Suprapubic skin (tissue), 4 donors: ENCODE data around the gene RC3H1. TPM values are rescaled to one million over a fixed set of nuclear protein-coding genes. Genes with fewer than 3 reads are reported as not detected.

ENCODE experiments used
- DNase-seq, 2 donors: peaks; one replicate each; pipeline ENCODE4 v3.0.0-alpha.2; 2019; ENCODE audit warnings: low spot score in 2 of 2
- H3K27ac ChIP-seq: fragments of 200-600 bp; sonication (generic); one replicate; pipeline ENCODE4 v1.5.1; 2019
- H3K27me3 ChIP-seq: fragments of 200-600 bp; sonication (generic); one replicate; pipeline ENCODE4 v1.5.1; 2019
- H3K36me3 ChIP-seq: fragments of 200-600 bp; sonication (generic); one replicate; pipeline ENCODE4 v1.5.1; 2019
- H3K4me1 ChIP-seq: fragments of 200-600 bp; sonication (generic); one replicate; pipeline ENCODE4 v1.5.1; 2019
- H3K4me3 ChIP-seq: fragments of 200-600 bp; sonication (generic); one replicate; pipeline ENCODE4 v1.5.1; 2019; ENCODE audit warnings: mild to moderate bottlenecking
- H3K9me3 ChIP-seq: fragments of 200-600 bp; sonication (generic); one replicate; pipeline ENCODE4 v1.5.1; 2019
- CTCF ChIP-seq, 2 donors: fragments of 200-600 bp in 1 of 2; fragments of 450-650 bp in 1 of 2; sonication (generic) in 1 of 2; IDR thresholded peaks; one replicate each; pipeline ENCODE4 v1.5.1; 2016 to 2019; ENCODE audit warnings: antibody characterized with exemption in 2 of 2, mild to moderate bottlenecking in 1 of 2, moderate library complexity in 1 of 2
- EP300 ChIP-seq: sonication (generic); formaldehyde crosslinking; IDR thresholded peaks from one replicate; pipeline ENCODE4 v1.6.1; 2017; ENCODE audit warnings: antibody characterized with exemption
- POLR2A ChIP-seq, 2 donors: fragments of 450-650 bp; IDR thresholded peaks; one replicate each; pipeline ENCODE4 v1.6.1; 2017; ENCODE audit warnings: antibody characterized with exemption in 2 of 2, mild to moderate bottlenecking in 2 of 2, moderate library complexity in 2 of 2
- POLR2AphosphoS5 ChIP-seq, 3 donors: sonication (generic); formaldehyde crosslinking; IDR thresholded peaks; one replicate each; pipeline ENCODE4 v1.6.1; 2017; ENCODE audit warnings: antibody characterized with exemption in 3 of 3
- WGBS: methylation state at CpG from one replicate; pipeline ENCODE4 v1.1.5; 2018; 5-methylcytosine and 5-hydroxymethylcytosine counted together
- total RNA-seq, 4 donors: library from RNA; depleted of rRNA; stranded (reverse); fragments of >200 nt; gene quantifications; one replicate each; pipeline ENCODE4 v1.1.0, GENCODE V29; 2016

Gene RC3H1
- total RNA-seq, 4 donors from 2014 or later = 33.6 to 70.9 (median 52.3) TPM

DNA sequence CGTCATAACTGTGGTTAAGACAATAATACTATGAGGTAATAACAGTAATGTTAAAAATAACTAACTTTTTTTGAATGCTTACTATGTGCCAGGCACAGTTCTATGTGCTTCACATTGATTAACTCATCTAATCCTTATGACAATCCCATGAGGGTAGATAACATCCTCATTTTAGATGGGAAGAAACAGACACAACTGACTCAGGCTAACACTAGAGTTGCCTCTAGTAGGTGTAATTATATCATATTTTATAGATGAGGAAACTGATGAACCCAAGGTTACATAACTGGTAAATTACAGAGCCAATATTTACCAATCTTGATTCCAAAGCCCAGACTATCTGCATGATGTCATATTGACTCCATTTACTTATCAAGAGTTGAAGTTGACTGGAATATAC, 128.5 kb downstream of the RC3H1 start:
- TF ChIP-seq POLR2A (IDR thresholded peaks at IDR 0.05) = no peak
- no peak for TF ChIP-seq CTCF (IDR thresholded peaks at IDR 0.05)
- TF ChIP-seq POLR2AphosphoS5 (IDR thresholded peaks at IDR 0.05) = no peak
- no peak for TF ChIP-seq EP300
- Histone ChIP-seq H3K9me3 (no peaks in the 10 kb centered on the region), H3K4me1 (no peaks in the 10 kb centered on the region), H3K27ac (no peak overlapping the region), H3K27me3 (no peaks in the 10 kb centered on the region), H3K4me3 (no peak overlapping the region), H3K36me3 (peaks cover 10% of the 10 kb centered on the region)
- no peak for DNase-seq
- 88% methylated on average over 1 of the region's 1 CpG for WGBS

- no peaks in the 10 kb centered on the region for H3K27me3 ChIP-seq
- no peaks in the 10 kb centered on the region for H3K4me1 ChIP-seq
- DNase-seq = no peak
- no peak overlapping the region for H3K4me3 ChIP-seq
- peaks cover 21% of the 10 kb centered on the region for H3K36me3 ChIP-seq
- WGBS = 96% methylated on average over 2 of the region's 2 CpGs
- H3K27ac ChIP-seq = no peak overlapping the region
- TF ChIP-seq POLR2AphosphoS5 (IDR thresholded peaks at IDR 0.05) (no peak), EP300 (no peak), CTCF (IDR thresholded peaks at IDR 0.05) (no peak), POLR2A (IDR thresholded peaks at IDR 0.05) (no peak)
- no peaks in the 10 kb centered on the region for H3K9me3 ChIP-seq
Measured at GRCh38 chr1:173889885-173890284, 132.3 kb downstream of the RC3H1 start.

DNA sequence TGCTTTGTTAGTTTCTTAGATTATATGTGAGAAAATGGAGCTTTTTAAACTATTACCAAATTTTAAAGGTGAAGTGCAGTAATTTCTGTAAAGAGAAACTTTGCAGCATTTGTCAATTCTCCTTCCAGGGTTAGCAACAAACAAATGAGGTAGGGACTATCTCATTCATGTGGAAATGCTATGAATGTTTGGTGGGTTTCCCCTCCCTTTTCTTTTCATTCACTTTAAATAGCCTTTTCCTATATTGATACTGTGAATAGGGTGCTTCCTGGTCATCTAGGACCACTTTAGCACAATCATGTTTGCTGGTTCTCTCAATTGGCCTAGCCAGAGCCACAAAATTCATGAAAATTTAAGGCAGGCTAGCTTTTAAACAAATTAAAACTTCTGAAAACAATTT, 133.4 kb downstream of the RC3H1 start:
- Histone ChIP-seq H3K4me1 (no peaks in the 10 kb centered on the region), H3K27ac (no peak overlapping the region), H3K4me3 (no peak overlapping the region), H3K9me3 (no peaks in the 10 kb centered on the region), H3K36me3 (peaks cover 18% of the 10 kb centered on the region), H3K27me3 (no peaks in the 10 kb centered on the region)
- TF ChIP-seq EP300 (no peak), CTCF (IDR thresholded peaks at IDR 0.05) (no peak), POLR2A (IDR thresholded peaks at IDR 0.05) (no peak)
- no peak for DNase-seq

DNA sequence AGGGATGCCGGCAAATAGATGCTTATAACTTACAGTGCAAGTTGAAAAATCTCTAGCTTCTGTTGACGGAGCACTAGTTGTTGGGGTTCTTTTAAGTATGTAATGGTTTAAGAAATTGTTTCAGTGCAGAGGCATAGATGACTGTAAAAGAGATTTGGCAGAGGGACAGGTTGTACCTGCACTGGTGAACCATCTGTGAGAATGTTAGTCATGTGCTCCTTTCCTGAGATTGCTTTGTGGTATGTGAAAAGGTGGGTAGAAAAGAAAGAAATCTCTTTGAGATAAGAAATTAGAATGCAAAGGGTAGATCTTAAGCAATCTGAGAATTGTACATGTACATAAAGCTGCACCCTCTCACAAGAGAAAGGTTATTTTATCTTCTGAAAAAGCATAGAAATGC, 134.5 kb downstream of the RC3H1 start:
- Histone ChIP-seq H3K4me1 (no peaks in the 10 kb centered on the region), H3K9me3 (no peaks in the 10 kb centered on the region), H3K4me3 (no peak overlapping the region), H3K36me3 (peaks cover 18% of the 10 kb centered on the region), H3K27ac (no peak overlapping the region), H3K27me3 (no peaks in the 10 kb centered on the region)
- 93% methylated on average over 2 of the region's 2 CpGs for WGBS
- TF ChIP-seq CTCF (IDR thresholded peaks at IDR 0.05) = no peak
- no peak for TF ChIP-seq POLR2AphosphoS5 (IDR thresholded peaks at IDR 0.05)
- no peak for TF ChIP-seq EP300
- no peak for TF ChIP-seq POLR2A (IDR thresholded peaks at IDR 0.05)
- DNase-seq = no peak

DNA sequence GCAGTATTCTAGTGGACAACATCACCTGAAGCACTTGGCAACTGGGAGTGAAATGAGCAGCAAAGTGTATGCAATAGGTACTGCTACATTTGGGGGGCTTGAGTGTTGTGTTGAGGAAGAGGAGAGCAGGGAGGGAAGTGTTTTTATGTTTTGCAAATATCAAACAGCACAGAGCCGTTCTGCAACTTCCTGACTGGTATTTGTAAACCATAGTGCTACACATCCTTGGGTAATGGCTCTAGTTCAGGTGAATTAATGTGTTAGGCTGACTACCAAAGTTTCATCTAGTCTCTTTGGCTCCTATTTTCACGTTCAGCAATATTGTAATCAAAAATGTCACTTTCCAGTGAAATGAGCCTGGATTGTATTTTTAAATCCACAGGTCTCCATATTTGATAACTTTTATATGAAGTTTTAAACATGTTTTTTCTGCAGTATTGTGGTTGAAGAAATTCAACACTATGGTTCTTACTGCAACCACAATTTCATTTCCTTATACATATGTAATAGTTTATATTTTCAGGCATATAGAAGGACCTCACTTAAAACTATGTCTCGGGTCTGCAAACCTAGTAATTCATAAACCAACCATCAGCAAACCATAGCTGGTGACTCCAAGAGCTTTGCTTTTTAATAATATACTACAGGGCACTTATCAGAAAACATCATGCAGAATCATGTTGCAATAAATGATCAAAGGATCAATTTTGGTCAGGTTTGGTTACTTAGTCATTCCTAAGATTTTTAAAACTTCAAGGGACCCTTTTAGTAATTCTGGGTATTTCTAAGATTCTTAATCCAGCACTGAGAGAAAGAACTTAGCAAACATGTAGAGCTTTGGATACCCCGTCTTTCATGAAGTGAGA, 135.2 kb downstream of the RC3H1 start:
- no peaks in the 10 kb centered on the region for H3K4me1 ChIP-seq
- H3K27ac ChIP-seq = no peak overlapping the region
- whole genome bisulfite sequencing = 89% methylated on average over 4 of the region's 4 CpGs
- peaks cover 18% of the 10 kb centered on the region for H3K36me3 ChIP-seq
- no peaks in the 10 kb centered on the region for H3K9me3 ChIP-seq
- H3K27me3 ChIP-seq = no peaks in the 10 kb centered on the region
- TF ChIP-seq POLR2A (IDR thresholded peaks at IDR 0.05) (no peak), EP300 (no peak), CTCF (IDR thresholded peaks at IDR 0.05) (no peak), POLR2AphosphoS5 (IDR thresholded peaks at IDR 0.05) (no peak)
- H3K4me3 ChIP-seq = no peak overlapping the region
- DNase-seq = no peak
